WTC11 (cell line): ENCODE results near the gene KCNG3.

ENCODE experiments used
- HMGXB4 ChIP-seq: sonication (generic); formaldehyde crosslinking; IDR thresholded peaks from 2 replicates; pipeline ENCODE4 v1.8.1; 2023; ENCODE audit warnings: mild to moderate bottlenecking, moderate library complexity, missing genetic modification reagents
- KAT7 ChIP-seq: sonication (generic); formaldehyde crosslinking; IDR thresholded peaks from 2 replicates; pipeline ENCODE4 v1.8.1; 2023; ENCODE audit warnings: missing genetic modification reagents, mild to moderate bottlenecking, borderline replicate concordance
- TCF7 ChIP-seq: sonication (generic); formaldehyde crosslinking; IDR thresholded peaks from 2 replicates; pipeline ENCODE4 v1.8.0; 2022; ENCODE audit warnings: mild to moderate bottlenecking, low read depth, missing genetic modification reagents, moderate library complexity
- TEAD4 ChIP-seq: sonication (generic); formaldehyde crosslinking; IDR thresholded peaks from 2 replicates; pipeline ENCODE4 v1.8.0; 2022; ENCODE audit warnings: mild to moderate bottlenecking, missing genetic modification reagents
- ZNF317 ChIP-seq: sonication (generic); formaldehyde crosslinking; IDR thresholded peaks from 2 replicates; pipeline ENCODE4 v1.8.1; 2023; ENCODE audit warnings: low read depth, mild to moderate bottlenecking, moderate library complexity, missing genetic modification reagents, borderline replicate concordance
- TF ChIP-seq, protein P1 (sequence below): fragments of 200-600 bp; IDR thresholded peaks from 2 replicates; pipeline ENCODE4 v1.8.0; 2022; ENCODE audit warnings: antibody characterized with exemption
- TF ChIP-seq, protein P2 (sequence below): sonication (generic); formaldehyde crosslinking; IDR thresholded peaks from 2 replicates; pipeline ENCODE4 v1.8.1; 2023; ENCODE audit warnings: mild to moderate bottlenecking, missing genetic modification reagents, moderate library complexity

GRCh38 chr2:42414648-42415047, 79.1 kb downstream of the KCNG3 start:
- TF ChIP-seq TEAD4 (CRISPR knock-in tag), result no peak
- TF ChIP-seq, protein P1, sequence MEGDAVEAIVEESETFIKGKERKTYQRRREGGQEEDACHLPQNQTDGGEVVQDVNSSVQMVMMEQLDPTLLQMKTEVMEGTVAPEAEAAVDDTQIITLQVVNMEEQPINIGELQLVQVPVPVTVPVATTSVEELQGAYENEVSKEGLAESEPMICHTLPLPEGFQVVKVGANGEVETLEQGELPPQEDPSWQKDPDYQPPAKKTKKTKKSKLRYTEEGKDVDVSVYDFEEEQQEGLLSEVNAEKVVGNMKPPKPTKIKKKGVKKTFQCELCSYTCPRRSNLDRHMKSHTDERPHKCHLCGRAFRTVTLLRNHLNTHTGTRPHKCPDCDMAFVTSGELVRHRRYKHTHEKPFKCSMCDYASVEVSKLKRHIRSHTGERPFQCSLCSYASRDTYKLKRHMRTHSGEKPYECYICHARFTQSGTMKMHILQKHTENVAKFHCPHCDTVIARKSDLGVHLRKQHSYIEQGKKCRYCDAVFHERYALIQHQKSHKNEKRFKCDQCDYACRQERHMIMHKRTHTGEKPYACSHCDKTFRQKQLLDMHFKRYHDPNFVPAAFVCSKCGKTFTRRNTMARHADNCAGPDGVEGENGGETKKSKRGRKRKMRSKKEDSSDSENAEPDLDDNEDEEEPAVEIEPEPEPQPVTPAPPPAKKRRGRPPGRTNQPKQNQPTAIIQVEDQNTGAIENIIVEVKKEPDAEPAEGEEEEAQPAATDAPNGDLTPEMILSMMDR, result no peak
- no peak for TF ChIP-seq ZNF317
- TF ChIP-seq HMGXB4 (CRISPR knock-in tag), result no peak
- no peak for TF ChIP-seq TCF7 (CRISPR knock-in tag)
- no peak for TF ChIP-seq KAT7 (CRISPR knock-in tag)
- TF ChIP-seq, protein P2, sequence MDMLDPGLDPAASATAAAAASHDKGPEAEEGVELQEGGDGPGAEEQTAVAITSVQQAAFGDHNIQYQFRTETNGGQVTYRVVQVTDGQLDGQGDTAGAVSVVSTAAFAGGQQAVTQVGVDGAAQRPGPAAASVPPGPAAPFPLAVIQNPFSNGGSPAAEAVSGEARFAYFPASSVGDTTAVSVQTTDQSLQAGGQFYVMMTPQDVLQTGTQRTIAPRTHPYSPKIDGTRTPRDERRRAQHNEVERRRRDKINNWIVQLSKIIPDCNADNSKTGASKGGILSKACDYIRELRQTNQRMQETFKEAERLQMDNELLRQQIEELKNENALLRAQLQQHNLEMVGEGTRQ, result no peak
